Spleen (tissue), 11 donors: Measurements from ENCODE around the gene FRMD5. TPM values are rescaled to one million over a fixed set of nuclear protein-coding genes. Genes with fewer than 3 reads are reported as not detected.

Experiments
- DNase-seq: peaks from one replicate; pipeline ENCODE4 v3.0.0-alpha.2; 2020
- H3K27ac ChIP-seq, 8 donors: fragments of 200-600 bp; sonication (generic) in 7 of 8; 1 replicate in 4 of 8; 2 replicates in 4 of 8; pipeline versions ENCODE4 v1.5.0 to v1.8.0; 2016 to 2021; ENCODE audit warnings: inconsistent platforms in 4 of 8, mild to moderate bottlenecking in 4 of 8, moderate library complexity in 1 of 8
- H3K27me3 ChIP-seq, 7 donors: fragments of 200-600 bp; sonication (generic) in 6 of 7; replicated peaks in 1 of 7; 1 replicate in 4 of 7; 2 replicates in 3 of 7; pipeline versions ENCODE4 v1.5.0 to v1.8.0; 2016 to 2021; ENCODE audit warnings: inconsistent platforms in 3 of 7, mild to moderate bottlenecking in 1 of 7
- H3K36me3 ChIP-seq, 6 donors: fragments of 200-600 bp; sonication (generic) in 5 of 6; 1 replicate in 4 of 6; 2 replicates in 2 of 6; pipeline versions ENCODE4 v1.5.0 to v1.8.0; 2016 to 2021; ENCODE audit warnings: inconsistent platforms in 2 of 6
- H3K4me1 ChIP-seq, 6 donors: fragments of 200-600 bp; sonication (generic) in 5 of 6; 1 replicate in 3 of 6; 2 replicates in 3 of 6; pipeline versions ENCODE4 v1.5.0 to v1.8.0; 2016 to 2021; ENCODE audit warnings: inconsistent platforms in 3 of 6
- H3K4me3 ChIP-seq, 8 donors: fragments of 200-600 bp; sonication (generic) in 7 of 8; 1 replicate in 4 of 8; 2 replicates in 4 of 8; pipeline versions ENCODE4 v1.5.0 to v1.8.0; 2016 to 2021; ENCODE audit warnings: inconsistent platforms in 4 of 8, mild to moderate bottlenecking in 4 of 8, moderate library complexity in 2 of 8
- H3K9me3 ChIP-seq, 8 donors: fragments of 200-600 bp; sonication (generic) in 7 of 8; 1 replicate in 4 of 8; 2 replicates in 4 of 8; pipeline versions ENCODE4 v1.5.0 to v1.8.0; 2016 to 2021; ENCODE audit warnings: inconsistent platforms in 4 of 8
- CTCF ChIP-seq, 11 experiments: fragments of 200-600 bp in 7 of 11; fragments of 450-650 bp in 4 of 11; sonication (generic) in 4 of 11; IDR thresholded peaks in 8 of 11; conservative IDR thresholded peaks in 3 of 11; 1 replicate in 7 of 11; 2 replicates in 4 of 11; pipeline versions ENCODE4 v1.4.0 to v1.8.0; 2016 to 2021; ENCODE audit warnings: antibody characterized with exemption in 11 of 11, inconsistent platforms in 4 of 11, mild to moderate bottlenecking in 1 of 11
- POLR2A ChIP-seq, 3 donors: fragments of 450-650 bp; IDR thresholded peaks; one replicate each; pipeline ENCODE4 v1.5.1; 2017; ENCODE audit warnings: antibody characterized with exemption in 3 of 3, mild to moderate bottlenecking in 1 of 3
- POLR2AphosphoS5 ChIP-seq, 3 donors: sonication (generic); formaldehyde crosslinking; IDR thresholded peaks; one replicate each; pipeline ENCODE4 v1.5.1; 2017; ENCODE audit warnings: antibody characterized with exemption in 3 of 3
- WGBS, 5 donors: extraction: QIAGEN DNeasy Blood & Tissue Kit in 3 of 5; methylation state at CpG; one replicate each; pipeline versions ENCODE4 v1.1.5 to v1.1.7; 2013 to 2018; 5-methylcytosine and 5-hydroxymethylcytosine counted together
- intact Hi-C: fragments of 100-400 bp; cut with DNase I; formaldehyde crosslinking; loops from one replicate; pipeline ENCODE4 v1.15.0; 2023; ENCODE audit warnings: low total_unique reads
- polyA plus RNA-seq, 3 donors: library from polyadenylated mRNA; stranded (reverse); fragments of 200-250 nt; gene quantifications; one replicate each; pipeline ENCODE4 v1.2.1, GENCODE V29; 2013
- total RNA-seq, 7 donors: library from RNA; depleted of rRNA in 3 of 7; stranded (reverse); fragments of >200 nt in 3 of 7; fragmentation: NEBNext Ultra II Directional in 4 of 7; extraction: Animal tissue kit (Norgen Biotek cat#: 25700) in 4 of 7; gene quantifications; one replicate each; pipeline versions ENCODE4 v1.1.0 to v1.2.1, GENCODE V29; 2016 to 2021
- donor health status: healthy with polysubstance abuse.
- donor health status: DM: no; HTN: no; CAD: no; lungs with moderate emphysema.
- donor health status: DM: no; HTN: no; CAD: no.
- donor health status: Bipolar disorder and iron deficiency.
- donor health status: healthy.
- donor health status: DM: no; HTN: no; CAD: no.
- donor health status: DM: yes; HTN: yes; CAD: no.

FRMD5 gene
- total and polyA plus RNA-seq, 10 donors: 0.09 to 1.0 (median 0.43) TPM; not detected in 1

DNA sequence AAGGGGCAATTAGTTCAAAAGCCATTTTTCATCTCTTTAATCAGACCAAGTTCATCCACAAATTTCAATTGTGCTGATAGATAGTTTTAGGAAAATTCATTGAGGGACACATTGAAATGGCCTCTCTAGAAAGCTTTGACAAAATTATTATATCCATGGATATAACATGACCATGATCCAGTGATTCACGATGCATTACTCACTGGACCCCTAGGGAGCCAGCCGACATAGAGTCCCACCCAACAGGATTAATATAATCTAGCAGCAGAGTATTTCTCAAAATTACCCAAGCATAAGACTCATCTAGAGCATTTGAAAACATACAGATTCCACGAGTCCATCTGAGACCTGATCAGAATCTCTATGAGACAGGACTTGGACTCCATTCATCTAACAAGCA is 100.3 kb downstream of the FRMD5 start:
- 81 to 96% (median 86%) methylated on average over 3 of the region's 3 CpGs for WGBS, 5 donors
- Histone ChIP-seq H3K4me3 (no peak overlapping the region), H3K4me1 (no peaks in the 10 kb centered on the region), H3K27me3 (peaks cover 0 to 6% (median 0%) of the 10 kb centered on the region in 7 donors), H3K27ac (no peak overlapping the region), H3K36me3 (no peaks in the 10 kb centered on the region), H3K9me3 (no peaks in the 10 kb centered on the region)
- intact Hi-C loops: no loop called here
- TF ChIP-seq POLR2AphosphoS5 (IDR thresholded peaks at IDR 0.05): no peak
- no peak for TF ChIP-seq POLR2A (IDR thresholded peaks at IDR 0.05)
- no peak for TF ChIP-seq CTCF (IDR thresholded peaks at IDR 0.05 in 8 of 11, conservative IDR thresholded peaks at IDR 0.05 in 3 of 11)
- DNase-seq: no peak

GRCh38 chr15:44093836-44094235 is 101.2 kb downstream of the FRMD5 start:
- no peaks in the 10 kb centered on the region for H3K36me3 ChIP-seq
- no peaks in the 10 kb centered on the region for H3K4me1 ChIP-seq
- no peak for TF ChIP-seq POLR2AphosphoS5 (IDR thresholded peaks at IDR 0.05)
- TF ChIP-seq CTCF (IDR thresholded peaks at IDR 0.05 in 8 of 11, conservative IDR thresholded peaks at IDR 0.05 in 3 of 11): no peak
- TF ChIP-seq POLR2A (IDR thresholded peaks at IDR 0.05): no peak
- intact Hi-C loops: no loop called here
- no peak overlapping the region for H3K4me3 ChIP-seq
- peaks cover 0 to 6% (median 0%) of the 10 kb centered on the region in 7 donors for H3K27me3 ChIP-seq
- 95 to 98% (median 97%) methylated on average over 3 of the region's 3 CpGs for WGBS, 5 donors
- no peak for DNase-seq
- H3K9me3 ChIP-seq: no peaks in the 10 kb centered on the region
- no peak overlapping the region for H3K27ac ChIP-seq

GRCh38 chr15:44092221-44092620 is 102.8 kb downstream of the FRMD5 start:
- H3K36me3 ChIP-seq: no peaks in the 10 kb centered on the region
- TF ChIP-seq CTCF (IDR thresholded peaks at IDR 0.05 in 8 of 11, conservative IDR thresholded peaks at IDR 0.05 in 3 of 11) (no peak), POLR2A (IDR thresholded peaks at IDR 0.05) (no peak), POLR2AphosphoS5 (IDR thresholded peaks at IDR 0.05) (no peak)
- DNase-seq: no peak
- intact Hi-C loops: no loop called here
- H3K4me3 ChIP-seq: no peak overlapping the region
- no peaks in the 10 kb centered on the region for H3K4me1 ChIP-seq
- no peaks in the 10 kb centered on the region for H3K9me3 ChIP-seq
- H3K27ac ChIP-seq: no peak overlapping the region
- 61 to 87% (median 71%) methylated on average over 2 of the region's 2 CpGs for WGBS, 5 donors
- H3K27me3 ChIP-seq: peaks cover 0 to 6% (median 0%) of the 10 kb centered on the region in 7 donors

GRCh38 chr15:44087578-44088465 is 107.2 kb downstream of the FRMD5 start:
- H3K4me1 ChIP-seq: peaks cover 0 to 1% (median 0%) of the 10 kb centered on the region in 6 donors
- no peak overlapping the region for H3K27ac ChIP-seq
- H3K27me3 ChIP-seq: no peaks in the 10 kb centered on the region
- H3K36me3 ChIP-seq: no peaks in the 10 kb centered on the region
- TF ChIP-seq POLR2AphosphoS5 (IDR thresholded peaks at IDR 0.05): no peak
- no peak for TF ChIP-seq CTCF (IDR thresholded peaks at IDR 0.05 in 8 of 11, conservative IDR thresholded peaks at IDR 0.05 in 3 of 11)
- TF ChIP-seq POLR2A (IDR thresholded peaks at IDR 0.05): no peak
- no peak overlapping the region for H3K4me3 ChIP-seq
- WGBS, 5 donors: 70 to 79% (median 73%) methylated on average over 3 of the region's 3 CpGs
- intact Hi-C loops: no loop called here
- no peak for DNase-seq
- H3K9me3 ChIP-seq: no peaks in the 10 kb centered on the region
